ENCODE data around the gene C17orf113.

- TF ChIP-seq CTCF (IDR thresholded peaks at IDR 0.05) (no peak), POLR2A (IDR thresholded peaks at IDR 0.05; ENCODE audit: low read depth) (no peak), EP300 (IDR thresholded peaks at IDR 0.05) (no peak)
These were observed 22.2 kb downstream of the C17orf113 start for GRCh38 chr17:42027961-42028790.

Data from esophagus muscularis mucosa (tissue), 4 donors.